HFF-Myc (cell line): ENCODE results near the gene SYT1.

Source experiments
- DNase-seq: peaks from one replicate; pipeline ENCODE4 v3.0.0-alpha.2; 2011; ENCODE audit warnings: low read depth; ENCODE audit errors: extremely low read depth
- H3K4me3 ChIP-seq: replicated peaks from 2 replicates; pipeline ENCODE4 v1.5.1; 2011; ENCODE audit warnings: low read depth, mild to moderate bottlenecking, control low read depth, low read length
- CTCF ChIP-seq: IDR thresholded peaks from 2 replicates; pipeline ENCODE4 v1.5.1; 2012; ENCODE audit warnings: mild to moderate bottlenecking, low read depth, low read length, control low read depth; ENCODE audit errors: missing control alignments

SYT1 gene

DNA sequence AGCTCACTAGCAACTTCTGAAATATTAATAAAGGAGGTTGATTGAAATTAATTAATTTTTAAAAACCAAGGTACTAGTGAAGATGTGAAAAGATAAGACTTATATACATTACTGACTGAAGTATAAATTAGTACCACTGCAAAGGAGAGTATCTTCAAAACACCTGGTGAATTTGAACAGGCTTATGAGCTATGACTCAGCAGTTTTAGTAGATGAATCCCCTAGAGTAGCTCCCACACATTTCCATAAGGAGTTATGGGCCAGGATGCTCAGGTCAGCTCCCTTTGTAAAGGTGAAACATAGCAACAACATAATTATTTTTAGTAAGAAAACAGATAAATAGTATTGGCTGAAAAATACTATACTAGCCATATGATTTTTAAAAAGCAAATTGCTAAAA is 218.6 kb downstream of the SYT1 start:
- H3K4me3 ChIP-seq, result no peak overlapping the region
- DNase-seq, result no peak
- no peak for TF ChIP-seq CTCF

- TF ChIP-seq CTCF, result no peak
Observed at GRCh38 chr12:79085106-79085682, 220.6 kb downstream of the SYT1 start.

DNA sequence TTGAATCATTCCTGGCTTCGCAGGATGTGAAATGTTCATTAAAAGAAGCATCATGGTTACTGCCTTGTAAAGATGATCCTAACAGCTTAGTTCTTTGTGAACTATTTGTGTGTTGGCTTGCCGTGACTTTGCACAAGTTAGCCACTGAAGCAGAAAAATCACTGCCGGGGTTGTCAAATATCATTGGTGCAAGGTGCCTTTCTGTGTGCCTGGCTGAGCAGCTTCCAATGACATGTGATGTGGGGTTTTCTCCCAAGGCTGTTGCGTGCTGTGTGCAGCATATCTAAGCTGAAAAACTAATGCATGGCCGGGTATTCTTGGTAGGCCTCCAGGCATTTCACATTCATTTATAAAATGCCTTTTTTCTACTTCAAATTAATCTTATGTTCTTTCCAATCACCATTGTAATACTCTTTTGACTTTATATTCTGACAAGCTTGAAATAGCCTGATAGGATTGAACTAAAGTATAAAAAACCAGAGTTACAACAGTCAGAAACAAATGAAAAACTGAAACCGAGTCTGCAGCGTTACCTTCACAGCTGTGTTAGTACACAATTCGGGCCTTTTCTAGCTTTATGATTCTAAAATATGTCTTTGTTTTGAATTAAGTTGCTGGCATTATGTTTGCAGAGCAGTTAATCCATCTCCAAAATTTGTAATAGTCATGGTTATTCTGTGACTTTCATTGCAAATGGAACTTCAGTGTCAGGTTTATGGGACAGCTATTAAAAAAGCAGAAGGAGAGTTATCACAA is 222.1 kb downstream of the SYT1 start:
- DNase-seq, result no peak
- no peak for TF ChIP-seq CTCF

More at GRCh38 chr12:79085106-79085682, 220.6 kb downstream of the SYT1 start:
- H3K4me3 ChIP-seq, result no peak overlapping the region
- DNase-seq, result no peak

DNA sequence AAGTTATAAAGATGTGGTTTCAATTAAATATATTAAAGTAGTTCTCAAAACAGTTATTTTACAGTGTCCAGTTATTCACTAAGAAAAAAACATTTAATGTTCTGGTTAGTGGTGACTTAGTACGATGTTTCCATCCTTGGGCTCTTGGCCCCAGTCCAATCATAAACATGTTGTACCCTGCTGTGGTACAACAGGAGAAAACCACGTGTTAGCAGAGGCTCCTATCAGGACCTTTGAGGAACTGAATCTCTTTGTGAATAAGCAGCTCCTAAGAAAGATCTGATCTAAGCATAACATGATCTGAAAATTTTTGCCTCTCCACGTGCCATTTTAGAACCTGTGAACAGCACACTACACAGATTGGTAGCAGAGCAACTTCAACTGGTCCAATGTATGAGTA is 234.0 kb downstream of the SYT1 start:
- peak; percentile 22 for DNase-seq
- no peak for TF ChIP-seq CTCF
- no peak overlapping the region for H3K4me3 ChIP-seq

More for the DNA sequence above, 222.1 kb downstream of the SYT1 start:
- H3K4me3 ChIP-seq, result no peak overlapping the region

GRCh38 chr12:79108962-79109361 is 244.4 kb downstream of the SYT1 start:
- no peak for TF ChIP-seq CTCF
- no peak for DNase-seq
- H3K4me3 ChIP-seq, result no peak overlapping the region

- H3K4me3 ChIP-seq, result no peak overlapping the region
- no peak for DNase-seq
- no peak for TF ChIP-seq CTCF
Observed at GRCh38 chr12:79114896-79115295, 250.3 kb downstream of the SYT1 start.
